Measurements from ENCODE around the gene SCN1B. TPM values are rescaled to one million over a fixed set of nuclear protein-coding genes. Genes with fewer than 3 reads are reported as not detected.

SCN1B gene
- total RNA-seq, 1 experiment from 2014 or later: 8.0 TPM

DNA sequence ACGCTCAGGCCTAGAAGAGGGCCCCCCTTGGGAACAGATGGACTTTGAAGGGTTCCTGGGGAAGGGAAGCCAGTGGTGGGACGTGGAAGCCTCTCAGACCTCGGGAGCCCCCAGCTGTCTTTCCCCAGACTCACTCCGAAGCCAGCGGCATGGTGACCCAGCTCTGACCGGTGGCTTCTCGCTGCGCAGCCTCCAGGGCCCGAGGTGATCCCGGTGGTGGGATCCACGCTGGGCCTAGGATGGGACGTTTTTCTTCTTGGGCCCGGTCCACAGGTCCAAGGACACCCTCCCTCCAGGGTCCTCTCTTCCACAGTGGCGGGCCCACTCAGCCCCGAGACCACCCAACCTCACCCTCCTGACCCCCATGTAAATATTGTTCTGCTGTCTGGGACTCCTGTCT lies 35.9 kb downstream of the SCN1B start:
- Mint-ChIP-seq H3K9me3 (peaks cover 8% of the 10 kb centered on the region), H3K36me3 (peaks cover 3% of the 10 kb centered on the region), H3K4me1 (peaks cover 26% of the 10 kb centered on the region), H3K27ac (peak overlapping the region; percentile 100), H3K4me3 (no peak overlapping the region), H3K27me3 (ENCODE audit: low read depth) (peaks cover 37% of the 10 kb centered on the region)
- ChIA-PET CTCF (interaction anchor here (0.8 to 3.3 kb wide), 23 partner anchors 8 to 578 kb away, joined by 3 to 118 read pairs (median 9); partner anchors contain the start of genes FXYD3, FXYD5, FXYD7 and LGI4), POLR2A (interaction anchor here (1.1 to 1.2 kb wide), 2 partner anchors 75 to 86 kb away, joined by 3 to 5 read pairs; no protein-coding TSS in a partner anchor)
- ATAC-seq: no peak
- TF ChIP-seq MYBL2 (CRISPR knock-in tag; IDR thresholded peaks at IDR 0.05) (no peak), FOXJ3 (CRISPR knock-in tag; IDR thresholded peaks at IDR 0.05; ENCODE audit: borderline replicate concordance) (no peak), TCF7 (CRISPR knock-in tag; IDR thresholded peaks at IDR 0.05; ENCODE audit: low read depth) (no peak), RORB (CRISPR knock-in tag; IDR thresholded peaks at IDR 0.05) (no peak), KAT7 (CRISPR knock-in tag; IDR thresholded peaks at IDR 0.05; ENCODE audit: borderline replicate concordance) (no peak), SP1 (CRISPR knock-in tag; conservative IDR thresholded peaks at IDR 0.05) (no peak), JAZF1 (CRISPR knock-in tag; IDR thresholded peaks at IDR 0.05) (no peak), TP53 (CRISPR knock-in tag; IDR thresholded peaks at IDR 0.05) (no peak), ZNF317 (CRISPR knock-in tag; IDR thresholded peaks at IDR 0.05; ENCODE audit: borderline replicate concordance, low read depth) (no peak), GRHL2 (CRISPR knock-in tag; IDR thresholded peaks at IDR 0.05; ENCODE audit: insufficient replicate concordance, severe bottlenecking) (no peak), OVOL2 (CRISPR knock-in tag; IDR thresholded peaks at IDR 0.05; ENCODE audit: borderline replicate concordance) (no peak)
- TF ChIP-seq, protein P1, sequence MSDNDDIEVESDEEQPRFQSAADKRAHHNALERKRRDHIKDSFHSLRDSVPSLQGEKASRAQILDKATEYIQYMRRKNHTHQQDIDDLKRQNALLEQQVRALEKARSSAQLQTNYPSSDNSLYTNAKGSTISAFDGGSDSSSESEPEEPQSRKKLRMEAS (CRISPR knock-in tag; IDR thresholded peaks at IDR 0.05): no peak
- TF ChIP-seq, protein P2, sequence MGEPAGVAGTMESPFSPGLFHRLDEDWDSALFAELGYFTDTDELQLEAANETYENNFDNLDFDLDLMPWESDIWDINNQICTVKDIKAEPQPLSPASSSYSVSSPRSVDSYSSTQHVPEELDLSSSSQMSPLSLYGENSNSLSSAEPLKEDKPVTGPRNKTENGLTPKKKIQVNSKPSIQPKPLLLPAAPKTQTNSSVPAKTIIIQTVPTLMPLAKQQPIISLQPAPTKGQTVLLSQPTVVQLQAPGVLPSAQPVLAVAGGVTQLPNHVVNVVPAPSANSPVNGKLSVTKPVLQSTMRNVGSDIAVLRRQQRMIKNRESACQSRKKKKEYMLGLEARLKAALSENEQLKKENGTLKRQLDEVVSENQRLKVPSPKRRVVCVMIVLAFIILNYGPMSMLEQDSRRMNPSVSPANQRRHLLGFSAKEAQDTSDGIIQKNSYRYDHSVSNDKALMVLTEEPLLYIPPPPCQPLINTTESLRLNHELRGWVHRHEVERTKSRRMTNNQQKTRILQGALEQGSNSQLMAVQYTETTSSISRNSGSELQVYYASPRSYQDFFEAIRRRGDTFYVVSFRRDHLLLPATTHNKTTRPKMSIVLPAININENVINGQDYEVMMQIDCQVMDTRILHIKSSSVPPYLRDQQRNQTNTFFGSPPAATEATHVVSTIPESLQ (CRISPR knock-in tag; IDR thresholded peaks at IDR 0.05): no peak
- TF ChIP-seq, protein P3, sequence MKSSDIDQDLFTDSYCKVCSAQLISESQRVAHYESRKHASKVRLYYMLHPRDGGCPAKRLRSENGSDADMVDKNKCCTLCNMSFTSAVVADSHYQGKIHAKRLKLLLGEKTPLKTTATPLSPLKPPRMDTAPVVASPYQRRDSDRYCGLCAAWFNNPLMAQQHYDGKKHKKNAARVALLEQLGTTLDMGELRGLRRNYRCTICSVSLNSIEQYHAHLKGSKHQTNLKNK (CRISPR knock-in tag; IDR thresholded peaks at IDR 0.05): no peak
- TF ChIP-seq, protein P4, sequence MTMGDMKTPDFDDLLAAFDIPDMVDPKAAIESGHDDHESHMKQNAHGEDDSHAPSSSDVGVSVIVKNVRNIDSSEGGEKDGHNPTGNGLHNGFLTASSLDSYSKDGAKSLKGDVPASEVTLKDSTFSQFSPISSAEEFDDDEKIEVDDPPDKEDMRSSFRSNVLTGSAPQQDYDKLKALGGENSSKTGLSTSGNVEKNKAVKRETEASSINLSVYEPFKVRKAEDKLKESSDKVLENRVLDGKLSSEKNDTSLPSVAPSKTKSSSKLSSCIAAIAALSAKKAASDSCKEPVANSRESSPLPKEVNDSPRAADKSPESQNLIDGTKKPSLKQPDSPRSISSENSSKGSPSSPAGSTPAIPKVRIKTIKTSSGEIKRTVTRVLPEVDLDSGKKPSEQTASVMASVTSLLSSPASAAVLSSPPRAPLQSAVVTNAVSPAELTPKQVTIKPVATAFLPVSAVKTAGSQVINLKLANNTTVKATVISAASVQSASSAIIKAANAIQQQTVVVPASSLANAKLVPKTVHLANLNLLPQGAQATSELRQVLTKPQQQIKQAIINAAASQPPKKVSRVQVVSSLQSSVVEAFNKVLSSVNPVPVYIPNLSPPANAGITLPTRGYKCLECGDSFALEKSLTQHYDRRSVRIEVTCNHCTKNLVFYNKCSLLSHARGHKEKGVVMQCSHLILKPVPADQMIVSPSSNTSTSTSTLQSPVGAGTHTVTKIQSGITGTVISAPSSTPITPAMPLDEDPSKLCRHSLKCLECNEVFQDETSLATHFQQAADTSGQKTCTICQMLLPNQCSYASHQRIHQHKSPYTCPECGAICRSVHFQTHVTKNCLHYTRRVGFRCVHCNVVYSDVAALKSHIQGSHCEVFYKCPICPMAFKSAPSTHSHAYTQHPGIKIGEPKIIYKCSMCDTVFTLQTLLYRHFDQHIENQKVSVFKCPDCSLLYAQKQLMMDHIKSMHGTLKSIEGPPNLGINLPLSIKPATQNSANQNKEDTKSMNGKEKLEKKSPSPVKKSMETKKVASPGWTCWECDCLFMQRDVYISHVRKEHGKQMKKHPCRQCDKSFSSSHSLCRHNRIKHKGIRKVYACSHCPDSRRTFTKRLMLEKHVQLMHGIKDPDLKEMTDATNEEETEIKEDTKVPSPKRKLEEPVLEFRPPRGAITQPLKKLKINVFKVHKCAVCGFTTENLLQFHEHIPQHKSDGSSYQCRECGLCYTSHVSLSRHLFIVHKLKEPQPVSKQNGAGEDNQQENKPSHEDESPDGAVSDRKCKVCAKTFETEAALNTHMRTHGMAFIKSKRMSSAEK (CRISPR knock-in tag; IDR thresholded peaks at IDR 0.05; ENCODE audit: borderline replicate concordance): no peak
- DNase-seq (ENCODE audit: low spot score): no peak

DNA sequence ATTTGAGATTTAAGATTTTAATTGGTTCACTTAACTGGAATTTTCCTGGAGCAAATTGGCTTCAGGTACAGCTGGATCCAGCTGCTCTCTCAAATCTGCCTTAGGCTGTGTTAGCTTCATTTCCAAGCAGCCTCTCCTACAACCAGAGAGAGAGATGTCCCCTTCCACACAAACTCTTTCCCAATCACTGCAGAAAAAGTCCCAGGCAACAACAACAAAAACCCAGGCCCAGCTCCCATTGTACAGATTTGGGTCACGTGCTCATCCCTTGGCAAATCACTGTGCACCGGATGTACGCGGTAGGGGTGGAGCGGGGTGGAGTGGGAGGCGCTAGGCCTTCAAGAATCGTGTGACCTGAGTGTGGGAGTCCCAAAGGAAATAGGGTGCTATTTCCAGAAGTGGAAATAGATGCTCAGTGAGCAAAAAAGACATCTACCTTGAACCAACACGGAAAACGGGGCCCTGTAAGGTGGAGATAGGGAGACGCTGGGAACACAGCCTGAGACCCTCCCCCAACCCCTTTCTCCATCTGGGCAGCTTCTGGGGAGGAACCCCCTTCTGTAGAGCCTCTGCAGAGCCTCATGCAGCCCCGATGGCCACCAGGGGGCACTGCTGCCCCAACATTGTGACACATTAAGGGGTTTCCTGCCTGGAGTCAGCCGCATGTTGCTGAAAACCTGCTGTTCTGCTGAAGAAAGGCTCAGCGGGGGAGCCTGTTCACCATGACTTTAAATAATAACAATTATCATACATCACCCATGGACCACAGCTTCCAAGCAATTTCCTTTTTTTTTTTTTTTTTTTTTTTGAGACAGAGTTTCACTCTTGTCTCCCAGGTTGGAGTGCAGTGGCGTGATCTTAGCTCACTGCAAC lies 36.7 kb downstream of the SCN1B start:
- peak overlapping the region; percentile 100 for H3K27ac Mint-ChIP-seq
- ATAC-seq (peak; percentile 80), DNase-seq (ENCODE audit: low spot score) (peak; percentile 99)
- H3K4me3 Mint-ChIP-seq: peak overlapping the region; percentile 29
- H3K36me3 Mint-ChIP-seq: peaks cover 3% of the 10 kb centered on the region
- H3K4me1 Mint-ChIP-seq: peaks cover 26% of the 10 kb centered on the region
- peaks cover 8% of the 10 kb centered on the region for H3K9me3 Mint-ChIP-seq
- ChIA-PET CTCF (interaction anchor here (0.5 to 3.3 kb wide), 67 partner anchors 9 to 1459 kb away, joined by 3 to 118 read pairs (median 5); partner anchors contain the start of genes FAM187B, FFAR2, FXYD3 and FXYD5), POLR2A (interaction anchor here (0.6 to 1.2 kb wide), 8 partner anchors 12 to 87 kb away, joined by 3 to 8 read pairs (median 3); no protein-coding TSS in a partner anchor)
- peaks cover 32% of the 10 kb centered on the region for H3K27me3 Mint-ChIP-seq (ENCODE audit: low read depth)
- peak; percentile 46; the same call in 1 of the 2 replicates for TF ChIP-seq SP1 (CRISPR knock-in tag; conservative IDR thresholded peaks at IDR 0.05)
- TF ChIP-seq NFYB (CRISPR knock-in tag; conservative IDR thresholded peaks at IDR 0.05; ENCODE audit: low read depth): peak; percentile 54; the same call in 1 of the 2 replicates
- TF ChIP-seq, protein P5, sequence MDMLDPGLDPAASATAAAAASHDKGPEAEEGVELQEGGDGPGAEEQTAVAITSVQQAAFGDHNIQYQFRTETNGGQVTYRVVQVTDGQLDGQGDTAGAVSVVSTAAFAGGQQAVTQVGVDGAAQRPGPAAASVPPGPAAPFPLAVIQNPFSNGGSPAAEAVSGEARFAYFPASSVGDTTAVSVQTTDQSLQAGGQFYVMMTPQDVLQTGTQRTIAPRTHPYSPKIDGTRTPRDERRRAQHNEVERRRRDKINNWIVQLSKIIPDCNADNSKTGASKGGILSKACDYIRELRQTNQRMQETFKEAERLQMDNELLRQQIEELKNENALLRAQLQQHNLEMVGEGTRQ (CRISPR knock-in tag; IDR thresholded peaks at IDR 0.05): peak; percentile 88
- TF ChIP-seq HMGA2 (CRISPR knock-in tag; IDR thresholded peaks at IDR 0.05): no peak
- TF ChIP-seq, protein P6, sequence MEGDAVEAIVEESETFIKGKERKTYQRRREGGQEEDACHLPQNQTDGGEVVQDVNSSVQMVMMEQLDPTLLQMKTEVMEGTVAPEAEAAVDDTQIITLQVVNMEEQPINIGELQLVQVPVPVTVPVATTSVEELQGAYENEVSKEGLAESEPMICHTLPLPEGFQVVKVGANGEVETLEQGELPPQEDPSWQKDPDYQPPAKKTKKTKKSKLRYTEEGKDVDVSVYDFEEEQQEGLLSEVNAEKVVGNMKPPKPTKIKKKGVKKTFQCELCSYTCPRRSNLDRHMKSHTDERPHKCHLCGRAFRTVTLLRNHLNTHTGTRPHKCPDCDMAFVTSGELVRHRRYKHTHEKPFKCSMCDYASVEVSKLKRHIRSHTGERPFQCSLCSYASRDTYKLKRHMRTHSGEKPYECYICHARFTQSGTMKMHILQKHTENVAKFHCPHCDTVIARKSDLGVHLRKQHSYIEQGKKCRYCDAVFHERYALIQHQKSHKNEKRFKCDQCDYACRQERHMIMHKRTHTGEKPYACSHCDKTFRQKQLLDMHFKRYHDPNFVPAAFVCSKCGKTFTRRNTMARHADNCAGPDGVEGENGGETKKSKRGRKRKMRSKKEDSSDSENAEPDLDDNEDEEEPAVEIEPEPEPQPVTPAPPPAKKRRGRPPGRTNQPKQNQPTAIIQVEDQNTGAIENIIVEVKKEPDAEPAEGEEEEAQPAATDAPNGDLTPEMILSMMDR (IDR thresholded peaks at IDR 0.05): peak; percentile 92
- 0 out of 2 replicates have a peak, but pooled peaks have one; percentile 65 for TF ChIP-seq CREM (CRISPR knock-in tag; IDR thresholded peaks at IDR 0.05)
- TF ChIP-seq, protein P1 (CRISPR knock-in tag; IDR thresholded peaks at IDR 0.05): peak; percentile 64; the same call in 1 of the 2 replicates
- 0 out of 2 replicates have a peak, but pooled peaks have one; percentile 26 for TF ChIP-seq ZNF423 (CRISPR knock-in tag; IDR thresholded peaks at IDR 0.05)
- TF ChIP-seq ETV6 (CRISPR knock-in tag; IDR thresholded peaks at IDR 0.05): peak; percentile 79
